ENCODE measurements around the gene ARPC5.

Gene ARPC5

DNA sequence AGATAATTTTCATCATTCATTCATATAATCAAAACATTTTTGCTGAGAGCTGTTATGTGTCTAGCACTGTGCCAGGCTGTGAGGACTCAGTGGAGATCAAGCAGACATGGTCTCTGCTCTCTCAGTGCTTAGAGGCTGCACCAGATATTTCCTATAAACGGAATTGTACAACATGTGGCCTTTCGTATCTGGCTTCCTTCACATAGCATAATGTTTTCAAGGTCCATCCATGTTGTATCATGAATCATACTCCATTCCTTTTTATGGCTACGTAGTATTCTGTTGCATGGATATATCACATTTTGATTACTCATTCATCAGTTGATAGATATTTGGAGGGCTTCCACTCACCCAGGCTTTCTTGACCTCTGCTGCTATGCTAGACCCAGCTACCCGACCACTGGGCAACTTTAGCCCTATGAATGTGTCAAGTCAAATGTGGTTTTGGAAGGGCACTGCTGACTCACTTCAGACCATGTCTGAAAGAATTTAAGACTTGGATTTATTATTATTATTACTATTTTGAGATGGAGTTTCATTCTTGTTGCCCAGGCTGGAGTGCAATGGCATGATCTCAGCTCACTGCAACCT, 63.8 kb downstream of the ARPC5 start:
- H4K20me1 ChIP-seq (ENCODE audit: insufficient read depth, low read length): no peaks in the 10 kb centered on the region
- no peaks in the 10 kb centered on the region for H3K9me3 ChIP-seq (ENCODE audit: low read length)
- H3K4me2 ChIP-seq (ENCODE audit: low read length): no peak overlapping the region
- H3F3A ChIP-seq (ENCODE audit: insufficient read depth, low read length): no peaks in the 10 kb centered on the region
- no peak overlapping the region for H3K4me3 ChIP-seq (ENCODE audit: low read depth, low read length, poor library complexity, severe bottlenecking)
- H3K27ac ChIP-seq (ENCODE audit: low read depth, low read length, poor library complexity, severe bottlenecking): no peak overlapping the region
- no peak for TF ChIP-seq EZH2 (IDR thresholded peaks at IDR 0.05; ENCODE audit: borderline replicate concordance, low read length)
- TF ChIP-seq, protein P1, sequence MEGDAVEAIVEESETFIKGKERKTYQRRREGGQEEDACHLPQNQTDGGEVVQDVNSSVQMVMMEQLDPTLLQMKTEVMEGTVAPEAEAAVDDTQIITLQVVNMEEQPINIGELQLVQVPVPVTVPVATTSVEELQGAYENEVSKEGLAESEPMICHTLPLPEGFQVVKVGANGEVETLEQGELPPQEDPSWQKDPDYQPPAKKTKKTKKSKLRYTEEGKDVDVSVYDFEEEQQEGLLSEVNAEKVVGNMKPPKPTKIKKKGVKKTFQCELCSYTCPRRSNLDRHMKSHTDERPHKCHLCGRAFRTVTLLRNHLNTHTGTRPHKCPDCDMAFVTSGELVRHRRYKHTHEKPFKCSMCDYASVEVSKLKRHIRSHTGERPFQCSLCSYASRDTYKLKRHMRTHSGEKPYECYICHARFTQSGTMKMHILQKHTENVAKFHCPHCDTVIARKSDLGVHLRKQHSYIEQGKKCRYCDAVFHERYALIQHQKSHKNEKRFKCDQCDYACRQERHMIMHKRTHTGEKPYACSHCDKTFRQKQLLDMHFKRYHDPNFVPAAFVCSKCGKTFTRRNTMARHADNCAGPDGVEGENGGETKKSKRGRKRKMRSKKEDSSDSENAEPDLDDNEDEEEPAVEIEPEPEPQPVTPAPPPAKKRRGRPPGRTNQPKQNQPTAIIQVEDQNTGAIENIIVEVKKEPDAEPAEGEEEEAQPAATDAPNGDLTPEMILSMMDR (IDR thresholded peaks at IDR 0.05; ENCODE audit: low read length): no peak
- no peaks in the 10 kb centered on the region for H3K79me2 ChIP-seq (ENCODE audit: insufficient read depth, low read length)
- no peaks in the 10 kb centered on the region for H3K4me1 ChIP-seq (ENCODE audit: insufficient read depth, low read length, severe bottlenecking)
- H3K27me3 ChIP-seq (ENCODE audit: insufficient read depth, low read length): no peaks in the 10 kb centered on the region
- no peaks in the 10 kb centered on the region for H3K9me2 ChIP-seq (ENCODE audit: low read depth, low read length)
- no peak overlapping the region for H3K9ac ChIP-seq (ENCODE audit: low read length)
- H2AFZ ChIP-seq (ENCODE audit: low read length): no peak overlapping the region
- H3K36me3 ChIP-seq (ENCODE audit: insufficient read depth, low read length): no peaks in the 10 kb centered on the region

Measured in OCI-LY1 (cell line).